HG03442 (cell line): ENCODE measurements around the gene CBLN3.
"Not testable (repeated sequence)": the region's sequence is repeated elsewhere in the genome, so short reads cannot be mapped to it uniquely, and the experiment has no call there.

Experiments
- ATAC-seq: cut with Tn5 transposase; IDR thresholded peaks from one replicate; pipeline ENCODE4 v1.9.1; 2021; ENCODE audit warnings: mild to moderate bottlenecking, moderate library complexity; ENCODE audit not compliant: unreplicated experiment

Gene CBLN3

GRCh38 chr14:24406416-24406815 is 23.1 kb downstream of the CBLN3 start:
- no peak for ATAC-seq

- ATAC-seq, result no peak
Observed at GRCh38 chr14:24404814-24405213, 24.7 kb downstream of the CBLN3 start.

- ATAC-seq, result no peak
Observed at GRCh38 chr14:24403294-24403998, 26.0 kb downstream of the CBLN3 start.

- ATAC-seq, result no peak
Observed at GRCh38 chr14:24401810-24402702, 27.4 kb downstream of the CBLN3 start.

GRCh38 chr14:24399999-24400718 is 29.3 kb downstream of the CBLN3 start:
- no peak for ATAC-seq

- no peak for ATAC-seq
Observed at GRCh38 chr14:24399447-24399822, 30.0 kb downstream of the CBLN3 start.

GRCh38 chr14:24398653-24399446 is 30.6 kb downstream of the CBLN3 start, which contains the start of gene NYNRIN:
Gene NYNRIN, plus strand, starts transcription at chr14:24399003. Its CDS starts 244 bp downstream, at chr14:24399247.
- ATAC-seq, result no peak

GRCh38 chr14:24398293-24398652 is 31.2 kb downstream of the CBLN3 start:
- ATAC-seq, result no peak

- no peak for ATAC-seq
Observed at GRCh38 chr14:24397639-24398292, 31.7 kb downstream of the CBLN3 start.

- ATAC-seq, result no peak
Observed at GRCh38 chr14:24395609-24396582, 33.6 kb downstream of the CBLN3 start.

GRCh38 chr14:24394275-24394674 is 35.2 kb downstream of the CBLN3 start:
- no peak for ATAC-seq

GRCh38 chr14:24392325-24393091 is 37.0 kb downstream of the CBLN3 start:
- no peak for ATAC-seq

GRCh38 chr14:24390701-24391468 is 38.6 kb downstream of the CBLN3 start:
- no peak for ATAC-seq

GRCh38 chr14:24389226-24389848 is 40.1 kb downstream of the CBLN3 start:
- ATAC-seq, result no peak

- no peak for ATAC-seq
Observed at GRCh38 chr14:24388474-24389179, 40.8 kb downstream of the CBLN3 start.

- not testable (repeated sequence) for ATAC-seq
Observed at GRCh38 chr14:24387579-24387978, 41.9 kb downstream of the CBLN3 start.

- no peak for ATAC-seq
Observed at GRCh38 chr14:24387009-24387345, 42.5 kb downstream of the CBLN3 start.
